ENCODE data around the gene INAVA. TPM values are rescaled to one million over a fixed set of nuclear protein-coding genes. Genes with fewer than 3 reads are reported as not detected.
"Not testable (repeated sequence)": the region's sequence is repeated elsewhere in the genome, so short reads cannot be mapped to it uniquely, and the experiment has no call there.

The INAVA gene
- total and polyA plus RNA-seq, 4 donors: 0.19 to 3.1 (median 0.50) TPM

GRCh38 chr1:200960236-200960947, 65.7 kb downstream of the INAVA start:
- Histone ChIP-seq H3K36me3 (ENCODE audit: control insufficient read depth in 4 of 4, insufficient read depth in 3 of 4, low read depth in 1 of 4, low read length in 3 of 4) (no peaks in the 10 kb centered on the region), H3K27me3 (ENCODE audit: control insufficient read depth in 4 of 4, insufficient read depth in 4 of 4, low read length in 3 of 4) (no peaks in the 10 kb centered on the region), H3K9ac (ENCODE audit: low read depth in 1 of 2, low read length in 2 of 2) (no peak overlapping the region), H3K9me3 (ENCODE audit: control insufficient read depth in 4 of 4, low read length in 3 of 4) (no peaks in the 10 kb centered on the region), H3K4me1 (ENCODE audit: control insufficient read depth in 4 of 4, insufficient read depth in 4 of 4, low read length in 3 of 4) (no peaks in the 10 kb centered on the region), H3K4me3 (ENCODE audit: low read depth in 1 of 3, low read length in 3 of 3) (no peak overlapping the region), H3K27ac (ENCODE audit: low read depth in 1 of 2, low read length in 2 of 2) (no peak overlapping the region)
- WGBS: 80% methylated on average over 9 of the region's 9 CpGs
- no peak for TF ChIP-seq HNF4G (IDR thresholded peaks at IDR 0.05)
- TF ChIP-seq GABPA (IDR thresholded peaks at IDR 0.05 in 1 of 2, conservative IDR thresholded peaks at IDR 0.05 in 1 of 2): no peak
- DNase-seq (ENCODE audit: low spot score): no peak

- Histone ChIP-seq H3K36me3 (ENCODE audit: control insufficient read depth in 4 of 4, insufficient read depth in 3 of 4, low read depth in 1 of 4, low read length in 3 of 4) (no peaks in the 10 kb centered on the region), H3K9ac (ENCODE audit: low read depth in 1 of 2, low read length in 2 of 2) (no peak overlapping the region), H3K9me3 (ENCODE audit: control insufficient read depth in 4 of 4, low read length in 3 of 4) (no peaks in the 10 kb centered on the region), H3K27me3 (ENCODE audit: control insufficient read depth in 4 of 4, insufficient read depth in 4 of 4, low read length in 3 of 4) (no peaks in the 10 kb centered on the region), H3K4me1 (ENCODE audit: control insufficient read depth in 4 of 4, insufficient read depth in 4 of 4, low read length in 3 of 4) (no peaks in the 10 kb centered on the region), H3K4me3 (ENCODE audit: low read depth in 1 of 3, low read length in 3 of 3) (no peak overlapping the region), H3K27ac (ENCODE audit: low read depth in 1 of 2, low read length in 2 of 2) (no peak overlapping the region)
- TF ChIP-seq ZBTB33 (IDR thresholded peaks at IDR 0.05): no peak
- TF ChIP-seq HNF4G (IDR thresholded peaks at IDR 0.05): no peak
- TF ChIP-seq NR2F2 (IDR thresholded peaks at IDR 0.05): no peak
- no peak for TF ChIP-seq GABPA (IDR thresholded peaks at IDR 0.05 in 1 of 2, conservative IDR thresholded peaks at IDR 0.05 in 1 of 2)
- DNase-seq (ENCODE audit: low spot score): no peak
- 92% methylated on average over 4 of the region's 4 CpGs for WGBS
These were observed 66.2 kb downstream of the INAVA start for GRCh38 chr1:200960948-200961340.

GRCh38 chr1:200962151-200962550, 67.5 kb downstream of the INAVA start:
- H3K27me3 ChIP-seq (ENCODE audit: control insufficient read depth in 4 of 4, insufficient read depth in 4 of 4, low read length in 3 of 4); H3K9me3 ChIP-seq (ENCODE audit: control insufficient read depth in 4 of 4, low read length in 3 of 4); H3K27ac ChIP-seq (ENCODE audit: low read depth in 1 of 2, low read length in 2 of 2); H3K36me3 ChIP-seq (ENCODE audit: control insufficient read depth in 4 of 4, insufficient read depth in 3 of 4, low read depth in 1 of 4, low read length in 3 of 4); H3K9ac ChIP-seq (ENCODE audit: low read depth in 1 of 2, low read length in 2 of 2); H3K4me1 ChIP-seq (ENCODE audit: control insufficient read depth in 4 of 4, insufficient read depth in 4 of 4, low read length in 3 of 4); H3K4me3 ChIP-seq (ENCODE audit: low read depth in 1 of 3, low read length in 3 of 3); DNase-seq (ENCODE audit: low spot score): not testable (repeated sequence)
- WGBS: 93% methylated on average over 11 of the region's 11 CpGs

GRCh38 chr1:200962631-200963030, 67.9 kb downstream of the INAVA start:
- H3K4me1 ChIP-seq (ENCODE audit: control insufficient read depth in 4 of 4, insufficient read depth in 4 of 4, low read length in 3 of 4): no peaks in the 10 kb centered on the region
- DNase-seq (ENCODE audit: low spot score): no peak
- WGBS: 93% methylated on average over 4 of the region's 4 CpGs
- TF ChIP-seq FOXA1 (IDR thresholded peaks at IDR 0.05) (no peak), ZBTB33 (IDR thresholded peaks at IDR 0.05) (no peak), TAF1 (conservative IDR thresholded peaks at IDR 0.05) (no peak), RXRA (IDR thresholded peaks at IDR 0.05) (no peak), REST (IDR thresholded peaks at IDR 0.05) (no peak), SP1 (IDR thresholded peaks at IDR 0.05) (no peak), HNF4G (IDR thresholded peaks at IDR 0.05) (no peak), MAX (IDR thresholded peaks at IDR 0.05) (no peak), GABPA (IDR thresholded peaks at IDR 0.05 in 1 of 2, conservative IDR thresholded peaks at IDR 0.05 in 1 of 2) (no peak), RAD21 (IDR thresholded peaks at IDR 0.05) (no peak), EGR1 (IDR thresholded peaks at IDR 0.05; ENCODE audit: low read depth in 2 of 2) (no peak), JUND (IDR thresholded peaks at IDR 0.05) (no peak), NR2F2 (IDR thresholded peaks at IDR 0.05) (no peak), FOXA2 (IDR thresholded peaks at IDR 0.05) (no peak)
- no peak overlapping the region for H3K27ac ChIP-seq (ENCODE audit: low read depth in 1 of 2, low read length in 2 of 2)
- H3K9ac ChIP-seq (ENCODE audit: low read depth in 1 of 2, low read length in 2 of 2): no peak overlapping the region
- no peaks in the 10 kb centered on the region for H3K27me3 ChIP-seq (ENCODE audit: control insufficient read depth in 4 of 4, insufficient read depth in 4 of 4, low read length in 3 of 4)
- H3K4me3 ChIP-seq (ENCODE audit: low read depth in 1 of 3, low read length in 3 of 3): no peak overlapping the region
- H3K9me3 ChIP-seq (ENCODE audit: control insufficient read depth in 4 of 4, low read length in 3 of 4): no peaks in the 10 kb centered on the region
- H3K36me3 ChIP-seq (ENCODE audit: control insufficient read depth in 4 of 4, insufficient read depth in 3 of 4, low read depth in 1 of 4, low read length in 3 of 4): no peaks in the 10 kb centered on the region

All from liver (tissue), 9 donors.